Subcutaneous adipose tissue (tissue), 4 donors: Measurements from ENCODE around the gene ELFN2. TPM values are rescaled to one million over a fixed set of nuclear protein-coding genes. Genes with fewer than 3 reads are reported as not detected.

Experiments used
- CTCF ChIP-seq: fragments of 450-650 bp; IDR thresholded peaks from one replicate; pipeline ENCODE4 v1.5.1; 2016; ENCODE audit warnings: low read depth, mild to moderate bottlenecking, control low read depth, antibody characterized with exemption, moderate library complexity
- total RNA-seq, 4 donors: library from RNA; depleted of rRNA; stranded (reverse); fragments of >200 nt; gene quantifications; one replicate each; pipeline ENCODE4 v1.1.0, GENCODE V29; 2016

ELFN2 gene, protein sequence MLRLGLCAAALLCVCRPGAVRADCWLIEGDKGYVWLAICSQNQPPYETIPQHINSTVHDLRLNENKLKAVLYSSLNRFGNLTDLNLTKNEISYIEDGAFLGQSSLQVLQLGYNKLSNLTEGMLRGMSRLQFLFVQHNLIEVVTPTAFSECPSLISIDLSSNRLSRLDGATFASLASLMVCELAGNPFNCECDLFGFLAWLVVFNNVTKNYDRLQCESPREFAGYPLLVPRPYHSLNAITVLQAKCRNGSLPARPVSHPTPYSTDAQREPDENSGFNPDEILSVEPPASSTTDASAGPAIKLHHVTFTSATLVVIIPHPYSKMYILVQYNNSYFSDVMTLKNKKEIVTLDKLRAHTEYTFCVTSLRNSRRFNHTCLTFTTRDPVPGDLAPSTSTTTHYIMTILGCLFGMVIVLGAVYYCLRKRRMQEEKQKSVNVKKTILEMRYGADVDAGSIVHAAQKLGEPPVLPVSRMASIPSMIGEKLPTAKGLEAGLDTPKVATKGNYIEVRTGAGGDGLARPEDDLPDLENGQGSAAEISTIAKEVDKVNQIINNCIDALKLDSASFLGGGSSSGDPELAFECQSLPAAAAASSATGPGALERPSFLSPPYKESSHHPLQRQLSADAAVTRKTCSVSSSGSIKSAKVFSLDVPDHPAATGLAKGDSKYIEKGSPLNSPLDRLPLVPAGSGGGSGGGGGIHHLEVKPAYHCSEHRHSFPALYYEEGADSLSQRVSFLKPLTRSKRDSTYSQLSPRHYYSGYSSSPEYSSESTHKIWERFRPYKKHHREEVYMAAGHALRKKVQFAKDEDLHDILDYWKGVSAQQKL
- total RNA-seq, result not detected

- no peak for TF ChIP-seq CTCF
Measured at GRCh38 chr22:37427135-37427710, at the start of gene ELFN2. Gene ELFN2, minus strand, starts transcription at chr22:37427479. Its CDS starts 51,945 bp downstream, at chr22:37375534.

GRCh38 chr22:37476389-37477329 lies 49.4 kb upstream of the ELFN2 start:
- no peak for TF ChIP-seq CTCF

GRCh38 chr22:37474447-37475090 lies 47.3 kb upstream of the ELFN2 start:
- no peak for TF ChIP-seq CTCF

GRCh38 chr22:37473437-37473946 lies 46.2 kb upstream of the ELFN2 start:
- TF ChIP-seq CTCF, result no peak

DNA sequence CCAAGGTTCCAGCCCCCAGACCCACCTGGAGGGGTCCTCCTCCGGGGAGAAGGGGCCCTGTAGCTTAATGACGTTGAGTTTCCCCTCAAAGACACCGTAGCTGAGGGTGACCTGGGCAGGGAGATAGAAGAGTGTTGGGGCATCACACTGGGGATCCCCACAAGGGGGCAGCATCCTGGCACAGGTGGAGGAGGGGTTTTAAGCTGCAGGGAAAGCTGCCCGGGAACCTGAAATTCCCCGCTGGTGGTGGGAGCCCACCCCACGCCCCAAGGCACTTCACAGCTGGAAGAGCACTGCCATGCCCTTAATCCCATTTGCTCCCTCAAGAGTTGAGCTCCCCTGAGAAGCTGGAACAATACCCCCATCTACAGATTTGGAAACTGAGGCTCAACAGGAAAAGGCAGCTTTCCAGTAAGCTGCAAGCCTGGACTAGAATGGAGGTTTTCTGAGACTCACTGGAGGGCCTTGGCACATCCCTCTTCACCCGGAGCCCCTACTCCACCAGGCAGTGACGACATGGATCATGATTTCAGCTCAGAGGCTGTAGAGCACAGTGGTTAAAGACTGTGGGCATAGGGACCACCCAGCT lies 45.2 kb upstream of the ELFN2 start:
- no peak for TF ChIP-seq CTCF
